ENCODE data around the gene CBFA2T3. TPM values are rescaled to one million over a fixed set of nuclear protein-coding genes. Genes with fewer than 3 reads are reported as not detected.

CBFA2T3 gene
- total RNA-seq, 1 donor from 2014 or later, result 8.6 TPM

- Histone ChIP-seq H3K4me1 (peaks cover 11% of the 10 kb centered on the region), H3K9me3 (replicated peaks) (no peaks in the 10 kb centered on the region), H3K27me3 (ENCODE audit: low read depth) (peaks cover 35% of the 10 kb centered on the region), H3K4me3 (no peak overlapping the region), H3K27ac (replicated peaks) (no peak overlapping the region), H3K36me3 (no peaks in the 10 kb centered on the region)
- intact Hi-C loops (cut with micrococcal nuclease), result no loop called here
- no peak for DNase-seq
- TF ChIP-seq CTCF (IDR thresholded peaks at IDR 0.05; ENCODE audit: borderline replicate concordance), result no peak
These were observed 31.5 kb downstream of the CBFA2T3 start for GRCh38 chr16:88945473-88945872.

GRCh38 chr16:88943741-88944140, 33.3 kb downstream of the CBFA2T3 start:
- no peak for DNase-seq
- no peaks in the 10 kb centered on the region for H3K36me3 ChIP-seq
- no peak overlapping the region for H3K27ac ChIP-seq (replicated peaks)
- H3K4me3 ChIP-seq, result no peak overlapping the region
- intact Hi-C loops (cut with micrococcal nuclease), result no loop called here
- no peak for TF ChIP-seq CTCF (IDR thresholded peaks at IDR 0.05; ENCODE audit: borderline replicate concordance)
- H3K27me3 ChIP-seq (ENCODE audit: low read depth), result peaks cover 52% of the 10 kb centered on the region
- H3K4me1 ChIP-seq, result peaks cover 28% of the 10 kb centered on the region
- H3K9me3 ChIP-seq (replicated peaks), result no peaks in the 10 kb centered on the region

GRCh38 chr16:88943131-88943664, 33.8 kb downstream of the CBFA2T3 start:
- no peak overlapping the region for H3K27ac ChIP-seq (replicated peaks)
- H3K27me3 ChIP-seq (ENCODE audit: low read depth), result peaks cover 54% of the 10 kb centered on the region
- no peaks in the 10 kb centered on the region for H3K9me3 ChIP-seq (replicated peaks)
- H3K36me3 ChIP-seq, result no peaks in the 10 kb centered on the region
- peaks cover 34% of the 10 kb centered on the region for H3K4me1 ChIP-seq
- TF ChIP-seq CTCF (IDR thresholded peaks at IDR 0.05; ENCODE audit: borderline replicate concordance), result no peak
- intact Hi-C loops (cut with micrococcal nuclease), result no loop called here
- no peak for DNase-seq
- no peak overlapping the region for H3K4me3 ChIP-seq

- intact Hi-C loops (cut with micrococcal nuclease), result no loop called here
These were observed 34.8 kb downstream of the CBFA2T3 start for GRCh38 chr16:88941913-88942909.

More at GRCh38 chr16:88941913-88942909, 34.8 kb downstream of the CBFA2T3 start:
- H3K27me3 ChIP-seq (ENCODE audit: low read depth), result peaks cover 60% of the 10 kb centered on the region
- peak overlapping the region; percentile 85 for H3K4me3 ChIP-seq
- TF ChIP-seq CTCF (IDR thresholded peaks at IDR 0.05; ENCODE audit: borderline replicate concordance), result peak; percentile 88
- peaks cover 43% of the 10 kb centered on the region for H3K4me1 ChIP-seq
- peak overlapping the region; percentile 94 for H3K27ac ChIP-seq (replicated peaks)
- H3K9me3 ChIP-seq (replicated peaks), result no peaks in the 10 kb centered on the region
- H3K36me3 ChIP-seq, result no peaks in the 10 kb centered on the region
- peak; percentile 61 for DNase-seq
